Heart left ventricle (tissue), 16 donors: Measurements from ENCODE around the gene MFAP1. TPM values are rescaled to one million over a fixed set of nuclear protein-coding genes. Genes with fewer than 3 reads are reported as not detected.
A peak's percentile ranks its signal among the peaks of the same experiment; 100 is the strongest.
"Not testable (repeated sequence)": the region's sequence is repeated elsewhere in the genome, so short reads cannot be mapped to it uniquely, and the experiment has no call there.

Experiments
- ATAC-seq, 4 donors: fragments of 200-7000 bp; cut with Tn5 transposase; one replicate each; pipeline ENCODE4 v1.9.1; 2020 to 2022; ENCODE audit warnings: moderate library complexity in 4 of 4, mild to moderate bottlenecking in 3 of 4, moderate number of reproducible peaks in 1 of 4
- DNase-seq, 5 donors: peaks; one replicate each; pipeline ENCODE4 v3.0.0-alpha.2; 2020
- H3K27ac ChIP-seq, 12 donors: fragments of 200-600 bp; sonication (generic) in 4 of 12; one replicate each; pipeline versions ENCODE4 v1.5.0 to v1.8.0; 2016 to 2022; ENCODE audit warnings: mild to moderate bottlenecking in 2 of 12
- H3K27me3 ChIP-seq, 9 donors: fragments of 200-600 bp; sonication (generic) in 2 of 9; one replicate each; pipeline versions ENCODE4 v1.5.1 to v1.8.0; 2016 to 2022; ENCODE audit warnings: mild to moderate bottlenecking in 3 of 9
- H3K36me3 ChIP-seq, 9 donors: fragments of 200-600 bp; sonication (generic) in 2 of 9; one replicate each; pipeline versions ENCODE4 v1.5.0 to v1.8.0; 2018 to 2022; ENCODE audit warnings: mild to moderate bottlenecking in 2 of 9
- H3K4me1 ChIP-seq, 12 donors: fragments of 200-600 bp; sonication (generic) in 4 of 12; one replicate each; pipeline versions ENCODE4 v1.5.0 to v1.8.0; 2016 to 2022; ENCODE audit warnings: mild to moderate bottlenecking in 3 of 12
- H3K4me3 ChIP-seq, 12 donors: fragments of 200-600 bp; sonication (generic) in 4 of 12; one replicate each; pipeline versions ENCODE4 v1.5.0 to v1.8.0; 2017 to 2022; ENCODE audit warnings: mild to moderate bottlenecking in 9 of 12, moderate library complexity in 4 of 12
- H3K9me3 ChIP-seq, 12 donors: fragments of 200-600 bp; sonication (generic) in 4 of 12; one replicate each; pipeline versions ENCODE4 v1.5.0 to v1.8.0; 2016 to 2022; ENCODE audit warnings: mild to moderate bottlenecking in 1 of 12
- POLR2A ChIP-seq, 2 donors: fragments of 450-650 bp; IDR thresholded peaks; one replicate each; pipeline ENCODE4 v1.6.1; 2017; ENCODE audit warnings: antibody characterized with exemption in 2 of 2, mild to moderate bottlenecking in 2 of 2, moderate library complexity in 2 of 2
- WGBS, 4 donors: extraction: QIAGEN DNeasy Blood & Tissue Kit in 2 of 4; methylation state at CpG; one replicate each; pipeline versions ENCODE4 v1.1.5 to v1.1.7; 2013 to 2018; 5-methylcytosine and 5-hydroxymethylcytosine counted together
- intact Hi-C, 10 donors: fragments of 100-400 bp; cut with DNase I; formaldehyde crosslinking; loops; one replicate each; pipeline versions ENCODE4 v1.11.1 to v1.14.2; 2022
- polyA plus RNA-seq, 2 donors: library from polyadenylated mRNA; stranded (reverse); fragments of 200-250 nt; gene quantifications; one replicate each; pipeline ENCODE4 v1.2.3, GENCODE V29; 2013
- total RNA-seq, 9 donors: library from RNA; depleted of rRNA in 2 of 9; stranded (reverse); fragments of >200 nt in 2 of 9; fragmentation: NEBNext Ultra II Directional in 3 of 9; extraction: Animal tissue kit (Norgen Biotek cat#: 25700) in 3 of 9; gene quantifications; one replicate each; pipeline versions ENCODE4 v1.1.0 to v1.2.4, GENCODE V29; 2016 to 2023
- TF ChIP-seq, protein P1 (sequence below), 12 donors: fragments of 200-600 bp; sonication (generic) in 4 of 12; IDR thresholded peaks; one replicate each; pipeline versions ENCODE4 v1.5.0 to v1.8.0; 2018 to 2022; ENCODE audit warnings: antibody characterized with exemption in 12 of 12, mild to moderate bottlenecking in 5 of 12
- donor health status: ischemic (EF 13 %, LVEDD 7.1; RV severe dilation, severe dysfunction).
- donor health status: healthy with polysubstance abuse.
- donor health status: DM: no; HTN: yes; CAD: no.
- donor health status: DM: no; HTN: no; CAD: no.
- donor health status: ischemic (EF 25% LVEDD 6.9; RV normal size, moderate dysfunction).
- donor health status: ischemic (EF 25% LVEDD 5.7; RV mildly dilated, moderate dysfunction).
- donor health status: healthy.
- donor health status: DM: yes; HTN: yes; CAD: no.
- donor health status: ischemic (EF 35%, LVEDD 5.7; RV mildly dilated, moderate dysfunction).
- donor health status: nonischemic (EF 11% LVEDD 7.7; RV severe dilation, severe dysfunction).
- donor health status: DM: yes; HTN: yes; CAD: no.
- donor health status: PGD.
- donor health status: ischemic (EF 29% LVEDD 5.4; RV normal size, mild dysfunction).
- donor health status: nonischemic (EF 23%, LVEDD 6.1; RV moderate dilation, normal function).

The MFAP1 gene
- total and polyA plus RNA-seq, 11 donors = 13.2 to 35.5 (median 20.2) TPM

GRCh38 chr15:43829951-43830540 is 5.6 kb upstream of the MFAP1 start:
- intact Hi-C loops = loop anchor here in 1 of 10 donors (10.0 kb wide), 1 partner anchor 65 kb away; no protein-coding TSS in a partner anchor

DNA sequence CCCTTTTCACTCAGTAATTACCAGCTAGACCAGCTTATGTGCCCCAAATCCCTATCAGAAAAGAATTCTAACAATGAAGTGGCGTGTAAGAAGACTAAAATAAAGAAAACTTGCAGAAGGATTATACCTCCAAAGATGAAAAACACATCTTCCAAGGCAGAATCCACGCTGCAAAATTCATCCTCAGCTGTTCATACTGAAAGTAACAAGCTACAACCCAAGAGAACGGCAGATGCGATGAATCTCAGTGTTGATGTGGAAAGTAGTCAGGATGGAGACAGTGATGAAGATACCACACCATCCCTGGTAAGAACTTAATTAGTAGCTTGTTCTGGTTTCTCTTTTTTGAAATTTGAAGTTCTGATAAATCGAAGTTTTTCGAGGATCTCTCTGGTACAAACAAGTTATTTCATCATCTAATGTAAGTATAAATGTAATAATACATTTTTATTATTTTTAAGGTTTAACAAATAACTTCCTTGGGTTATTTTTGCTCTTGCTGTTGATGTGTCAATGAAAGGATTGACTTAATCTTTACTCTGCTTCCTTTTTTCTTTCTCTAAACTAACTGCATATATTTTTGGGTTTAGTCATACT is 3.7 kb upstream of the MFAP1 start:
- Histone ChIP-seq H3K9me3 (no peaks in the 10 kb centered on the region), H3K27me3 (no peaks in the 10 kb centered on the region), H3K4me3 (peak overlapping the region in 5 of 12 donors; percentile 15 to 71 (median 55)), H3K36me3 (no peaks in the 10 kb centered on the region), H3K27ac (peak overlapping the region in 2 of 12 donors; percentile 25 to 41), H3K4me1 (peaks cover 0 to 42% (median 23%) of the 10 kb centered on the region in 12 donors)
- TF ChIP-seq, protein P1, sequence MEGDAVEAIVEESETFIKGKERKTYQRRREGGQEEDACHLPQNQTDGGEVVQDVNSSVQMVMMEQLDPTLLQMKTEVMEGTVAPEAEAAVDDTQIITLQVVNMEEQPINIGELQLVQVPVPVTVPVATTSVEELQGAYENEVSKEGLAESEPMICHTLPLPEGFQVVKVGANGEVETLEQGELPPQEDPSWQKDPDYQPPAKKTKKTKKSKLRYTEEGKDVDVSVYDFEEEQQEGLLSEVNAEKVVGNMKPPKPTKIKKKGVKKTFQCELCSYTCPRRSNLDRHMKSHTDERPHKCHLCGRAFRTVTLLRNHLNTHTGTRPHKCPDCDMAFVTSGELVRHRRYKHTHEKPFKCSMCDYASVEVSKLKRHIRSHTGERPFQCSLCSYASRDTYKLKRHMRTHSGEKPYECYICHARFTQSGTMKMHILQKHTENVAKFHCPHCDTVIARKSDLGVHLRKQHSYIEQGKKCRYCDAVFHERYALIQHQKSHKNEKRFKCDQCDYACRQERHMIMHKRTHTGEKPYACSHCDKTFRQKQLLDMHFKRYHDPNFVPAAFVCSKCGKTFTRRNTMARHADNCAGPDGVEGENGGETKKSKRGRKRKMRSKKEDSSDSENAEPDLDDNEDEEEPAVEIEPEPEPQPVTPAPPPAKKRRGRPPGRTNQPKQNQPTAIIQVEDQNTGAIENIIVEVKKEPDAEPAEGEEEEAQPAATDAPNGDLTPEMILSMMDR (IDR thresholded peaks at IDR 0.05) = no peak
- TF ChIP-seq POLR2A (IDR thresholded peaks at IDR 0.05) = no peak
- DNase-seq = no peak
- WGBS, 4 donors = 57 to 67% (median 62%) methylated on average over 6 of the region's 6 CpGs
- no peak for ATAC-seq
- intact Hi-C loops = loop anchor here in 1 of 10 donors (10.0 kb wide), 1 partner anchor 63 kb away; no protein-coding TSS in a partner anchor

More at GRCh38 chr15:43829951-43830540, 5.6 kb upstream of the MFAP1 start:
- not testable (repeated sequence) for DNase-seq, ATAC-seq, H3K4me3 ChIP-seq, H3K36me3 ChIP-seq, H3K9me3 ChIP-seq, H3K27me3 ChIP-seq, H3K27ac ChIP-seq
- 96 to 97% (median 96%) methylated on average over 8 to 9 of the region's 9 CpGs for WGBS, 4 donors
- peaks cover 0 to 31% (median 15%) of the 10 kb centered on the region in 12 donors for H3K4me1 ChIP-seq

DNA sequence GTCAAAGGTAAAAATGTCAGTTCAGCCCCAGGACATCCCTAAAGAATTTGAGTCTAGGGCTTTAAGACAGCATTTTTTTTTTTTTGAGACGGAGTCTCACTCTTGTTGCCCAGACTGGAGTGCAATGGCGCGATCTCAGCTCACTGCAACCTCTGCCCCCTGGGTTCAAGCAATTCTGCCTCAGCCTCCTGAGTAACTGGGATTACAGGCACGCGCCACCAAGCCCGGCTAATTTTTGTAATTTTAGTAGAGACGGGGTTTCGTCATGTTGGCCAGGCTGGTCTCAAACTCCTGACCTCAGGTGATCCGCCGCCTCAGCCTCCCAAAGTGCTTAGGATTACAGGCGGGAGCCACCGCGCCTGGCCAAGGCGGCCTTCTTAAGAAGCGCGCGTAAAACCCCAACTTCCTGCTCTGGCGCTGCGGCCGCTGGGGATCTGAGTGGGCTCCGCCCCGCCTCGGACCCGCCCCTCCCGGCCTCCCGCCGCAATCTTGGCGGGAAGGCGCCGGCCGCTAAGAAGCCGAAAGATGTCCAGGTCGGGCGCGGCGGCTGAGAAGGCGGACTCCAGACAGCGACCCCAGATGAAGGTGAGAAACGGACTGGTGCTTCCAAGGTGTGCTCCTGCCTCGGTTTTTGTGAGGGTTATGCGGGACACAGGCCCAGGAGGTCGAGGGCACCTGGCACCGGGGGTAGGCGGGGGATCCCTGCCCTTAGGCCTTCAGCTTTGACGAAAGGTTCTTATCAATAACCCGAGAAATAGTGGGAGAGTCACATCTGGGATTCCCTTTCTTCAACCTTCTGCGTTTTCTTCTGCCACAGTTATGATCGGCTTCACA is 2.2 kb upstream of the MFAP1 start, which contains the start of gene WDR76:
Gene WDR76, plus strand, starts transcription at position 495 of the 834 bp plus-strand sequence. Its CDS starts 31 bp downstream, at position 526.
- no peaks in the 10 kb centered on the region for H3K9me3 ChIP-seq
- WGBS, 4 donors = 5 to 10% (median 8%) methylated on average over 28 to 48 of the region's 48 CpGs
- DNase-seq (peak; percentile 83 to 90 (median 85)), ATAC-seq (peak; percentile 52 to 84 (median 78))
- H3K27me3 ChIP-seq = no peaks in the 10 kb centered on the region
- peak in 1 of 2 donors; percentile 26 for TF ChIP-seq POLR2A (IDR thresholded peaks at IDR 0.05)
- TF ChIP-seq, protein P1 (IDR thresholded peaks at IDR 0.05) = no peak
- peaks cover 0 to 57% (median 35%) of the 10 kb centered on the region in 12 donors for H3K4me1 ChIP-seq
- intact Hi-C loops = loop anchor here in 1 of 10 donors (10.0 kb wide), 1 partner anchor 62 kb away; no protein-coding TSS in a partner anchor
- no peaks in the 10 kb centered on the region for H3K36me3 ChIP-seq
- peak within 1 kb of the TSS; percentile 19 to 71 (median 56) for H3K4me3 ChIP-seq
- peak within 1 kb of the TSS in 11 of 12 donors; percentile 3 to 85 (median 62) for H3K27ac ChIP-seq

GRCh38 chr15:43826029-43826507 is 1.6 kb upstream of the MFAP1 start:
- intact Hi-C loops = loop anchor here in 1 of 10 donors (10.0 kb wide), 1 partner anchor 61 kb away; no protein-coding TSS in a partner anchor

DNA sequence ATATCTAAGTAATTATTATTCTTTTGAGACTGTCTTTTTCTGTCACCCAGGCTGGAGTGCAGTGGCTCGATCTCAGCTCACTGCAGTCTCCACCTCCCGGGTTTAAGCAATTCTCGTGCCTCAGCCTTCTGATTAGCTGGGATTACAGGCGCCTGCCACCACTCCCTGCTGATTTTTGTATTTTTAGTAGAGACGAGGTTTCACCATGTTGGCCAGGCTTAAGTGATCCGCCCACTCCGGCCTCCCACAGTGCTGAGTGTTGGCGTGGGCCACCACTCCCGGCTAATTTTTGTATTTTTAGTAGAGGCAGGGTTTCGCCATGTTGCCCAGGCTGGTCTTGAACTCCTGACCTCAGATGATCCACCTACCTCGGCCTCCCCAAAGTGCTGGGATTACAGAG is 815 bp upstream of the MFAP1 start:
- not testable (repeated sequence) for DNase-seq, H3K27me3 ChIP-seq, ATAC-seq, H3K9me3 ChIP-seq, H3K27ac ChIP-seq, H3K36me3 ChIP-seq
- H3K4me1 ChIP-seq = peaks cover 0 to 58% (median 38%) of the 10 kb centered on the region in 12 donors
- peak overlapping the region in 2 of 12 donors; percentile 83 to 91 for H3K4me3 ChIP-seq
- WGBS, 4 donors = 93 to 95% (median 95%) methylated on average over 11 of the region's 11 CpGs
- intact Hi-C loops = loop anchor here in 2 of 10 donors (2.0 to 10.0 kb wide), 2 partner anchors 25 to 61 kb away; partner anchors contain the start of genes HYPK (in 2 of the 2) and SERINC4 (in 2 of the 2)

More at GRCh38 chr15:43826029-43826507, 1.6 kb upstream of the MFAP1 start:
- no peak for DNase-seq
- TF ChIP-seq POLR2A (IDR thresholded peaks at IDR 0.05) = no peak
- TF ChIP-seq, protein P1 (IDR thresholded peaks at IDR 0.05) = no peak
- H3K9me3 ChIP-seq = no peaks in the 10 kb centered on the region
- H3K27ac ChIP-seq = peak overlapping the region in 6 of 12 donors; percentile 52 to 85 (median 67)
- peaks cover 0 to 58% (median 38%) of the 10 kb centered on the region in 12 donors for H3K4me1 ChIP-seq
- peak overlapping the region in 9 of 12 donors; percentile 53 to 71 (median 56) for H3K4me3 ChIP-seq
- ATAC-seq = no peak
- WGBS, 4 donors = 95 to 97% (median 96%) methylated on average over 11 of the region's 11 CpGs
- no peaks in the 10 kb centered on the region for H3K27me3 ChIP-seq
- H3K36me3 ChIP-seq = peaks cover 0 to 2% (median 0%) of the 10 kb centered on the region in 9 donors
